Omental fat pad (tissue), 4 donors: Measurements from ENCODE around the gene HTR3B. TPM values are rescaled to one million over a fixed set of nuclear protein-coding genes. Genes with fewer than 3 reads are reported as not detected.
"Not testable (repeated sequence)": the region's sequence is repeated elsewhere in the genome, so short reads cannot be mapped to it uniquely, and the experiment has no call there.

Source experiments
- ATAC-seq: fragments of 150-250 bp; one replicate; pipeline ENCODE4 v1.9.1; 2016; ENCODE audit warnings: mild to moderate bottlenecking, moderate library complexity; ENCODE audit not compliant: low FRiP score
- DNase-seq: peaks from one replicate; pipeline ENCODE4 v3.0.0-alpha.2; 2019; ENCODE audit warnings: low spot score
- CTCF ChIP-seq, 3 donors: fragments of 450-650 bp; IDR thresholded peaks; one replicate each; pipeline ENCODE4 v1.5.1; 2016 to 2017; ENCODE audit warnings: antibody characterized with exemption in 3 of 3, mild to moderate bottlenecking in 3 of 3, moderate library complexity in 2 of 3
- total RNA-seq, 4 donors: library from RNA; depleted of rRNA; stranded (reverse); fragments of >200 nt; gene quantifications; one replicate each; pipeline ENCODE4 v1.1.0, GENCODE V29; 2016

HTR3B gene
- total RNA-seq, 4 donors from 2014 or later: not detected

GRCh38 chr11:113875234-113876073 is 29.1 kb upstream of the HTR3B start, which contains the start of gene USP28:
Gene USP28 (minus strand): TSS chr11:113875572. CDS start chr11:113875501, 71 bp downstream.
- no peak for TF ChIP-seq CTCF (IDR thresholded peaks at IDR 0.05)
- peak; percentile 94 for ATAC-seq

GRCh38 chr11:113876074-113876797 is 28.4 kb upstream of the HTR3B start:
- DNase-seq (no peak), ATAC-seq (no peak)

More at GRCh38 chr11:113875234-113876073, 29.1 kb upstream of the HTR3B start, which contains the start of gene USP28:
- DNase-seq: peak; percentile 93

GRCh38 chr11:113876798-113877669 is 27.6 kb upstream of the HTR3B start:
- ATAC-seq (no peak), DNase-seq (no peak)
- no peak for TF ChIP-seq CTCF (IDR thresholded peaks at IDR 0.05)

More at GRCh38 chr11:113876074-113876797, 28.4 kb upstream of the HTR3B start:
- no peak for TF ChIP-seq CTCF (IDR thresholded peaks at IDR 0.05)

GRCh38 chr11:113877670-113878055 is 26.9 kb upstream of the HTR3B start:
- no peak for TF ChIP-seq CTCF (IDR thresholded peaks at IDR 0.05)
- no peak for ATAC-seq
- DNase-seq: no peak

GRCh38 chr11:113879446-113879845 is 25.1 kb upstream of the HTR3B start:
- ATAC-seq, DNase-seq: not testable (repeated sequence)

- DNase-seq (no peak), ATAC-seq (no peak)
- no peak for TF ChIP-seq CTCF (IDR thresholded peaks at IDR 0.05)
These were observed 23.6 kb upstream of the HTR3B start for GRCh38 chr11:113880971-113881370.

GRCh38 chr11:113881856-113882255 is 22.7 kb upstream of the HTR3B start:
- ATAC-seq (no peak), DNase-seq (no peak)
- TF ChIP-seq CTCF (IDR thresholded peaks at IDR 0.05): no peak
